HEK293 (cell line): ENCODE results near the gene PPARD.

Experiments
- IKZF3 ChIP-seq: fragments of 450-650 bp; IDR thresholded peaks from 2 replicates; pipeline ENCODE4 v1.5.0; 2018; ENCODE audit warnings: missing biosample characterization, mild to moderate bottlenecking, missing genetic modification characterization, moderate library complexity
- TCF7L2 ChIP-seq: IDR thresholded peaks from 2 replicates; pipeline ENCODE4 v1.6.1; 2011; ENCODE audit warnings: low read depth, mild to moderate bottlenecking, inconsistent platforms, low read length, moderate library complexity, borderline replicate concordance
- ZBTB21 ChIP-seq: fragments of 450-650 bp; formaldehyde crosslinking; IDR thresholded peaks from 2 replicates; pipeline ENCODE4 v1.5.1; 2017; ENCODE audit warnings: missing biosample characterization, missing genetic modification characterization
- ZBTB8A ChIP-seq: fragments of 450-650 bp; formaldehyde crosslinking; IDR thresholded peaks from 2 replicates; pipeline ENCODE4 v1.5.1; 2016; ENCODE audit warnings: missing biosample characterization, missing genetic modification characterization
- ZEB2 ChIP-seq: fragments of 450-650 bp; formaldehyde crosslinking; IDR thresholded peaks from 2 replicates; pipeline ENCODE4 v1.5.1; 2016; ENCODE audit warnings: missing biosample characterization, missing genetic modification characterization
- ZFP37 ChIP-seq: fragments of 450-650 bp; formaldehyde crosslinking; IDR thresholded peaks from 2 replicates; pipeline ENCODE4 v1.5.1; 2016; ENCODE audit warnings: missing biosample characterization, missing genetic modification characterization
- ZNF155 ChIP-seq: fragments of 450-650 bp; formaldehyde crosslinking; IDR thresholded peaks from 2 replicates; pipeline ENCODE4 v1.5.1; 2016; ENCODE audit warnings: missing biosample characterization, missing genetic modification characterization
- ZNF2 ChIP-seq: fragments of 450-650 bp; formaldehyde crosslinking; IDR thresholded peaks from 2 replicates; pipeline ENCODE4 v1.5.1; 2016; ENCODE audit warnings: missing biosample characterization, missing genetic modification characterization
- ZNF449 ChIP-seq: fragments of 450-650 bp; formaldehyde crosslinking; IDR thresholded peaks from 2 replicates; pipeline ENCODE4 v1.5.1; 2017; ENCODE audit warnings: missing biosample characterization, mild to moderate bottlenecking, missing genetic modification characterization, moderate library complexity
- ZNF768 ChIP-seq: fragments of 450-650 bp; formaldehyde crosslinking; IDR thresholded peaks from 2 replicates; pipeline ENCODE4 v1.5.1; 2018; ENCODE audit warnings: missing biosample characterization, mild to moderate bottlenecking, missing genetic modification characterization
- TF ChIP-seq, protein P1 (sequence below): fragments of 450-650 bp; formaldehyde crosslinking; IDR thresholded peaks from 2 replicates; pipeline ENCODE4 v1.5.1; 2016; ENCODE audit warnings: missing biosample characterization, missing genetic modification characterization
- TF ChIP-seq, protein P2 (sequence below): fragments of 450-650 bp; formaldehyde crosslinking; IDR thresholded peaks from 2 replicates; pipeline ENCODE4 v1.5.1; 2016; ENCODE audit warnings: missing biosample characterization, missing genetic modification characterization
- TF ChIP-seq, protein P3 (sequence below): fragments of 450-650 bp; formaldehyde crosslinking; IDR thresholded peaks from 2 replicates; pipeline ENCODE4 v1.5.1; 2016; ENCODE audit warnings: missing biosample characterization, missing genetic modification characterization
- TF ChIP-seq, protein P4 (sequence below): fragments of 450-650 bp; formaldehyde crosslinking; IDR thresholded peaks from 2 replicates; pipeline ENCODE4 v1.5.1; 2016; ENCODE audit warnings: missing biosample characterization, missing genetic modification characterization

DNA sequence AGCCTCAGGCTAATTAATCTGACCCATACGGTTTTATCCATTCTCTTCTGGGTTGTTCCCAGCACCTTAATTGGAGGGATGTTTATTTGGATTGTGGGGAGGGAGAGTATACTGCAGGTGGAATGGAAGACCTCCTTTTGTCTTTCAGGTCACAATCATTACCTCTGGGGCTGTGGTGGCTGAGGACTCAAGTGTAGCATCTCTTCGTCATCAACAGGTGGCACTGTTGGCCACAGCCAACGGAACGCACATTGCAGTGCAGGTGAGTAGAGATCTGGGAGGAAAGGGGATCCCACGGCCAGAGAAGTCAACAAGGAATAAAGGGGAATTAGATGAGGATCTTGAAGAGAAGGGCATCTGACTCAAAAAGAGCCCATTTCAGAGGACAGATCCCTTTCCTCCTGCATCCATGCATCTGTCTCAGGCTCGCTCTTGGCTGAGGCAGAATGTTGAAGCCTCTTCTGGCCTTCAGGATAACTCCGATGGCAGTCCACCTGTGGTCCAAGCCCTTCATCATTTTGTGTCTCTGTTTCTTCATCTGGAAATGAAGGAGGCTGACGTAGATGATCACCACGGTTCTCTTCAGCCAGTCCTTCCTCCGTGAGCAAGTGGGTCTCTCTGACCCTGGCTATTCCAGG is 47.9 kb upstream of the PPARD start:
- no peak for TF ChIP-seq IKZF3 (tag by site-specific recombination)
- no peak for TF ChIP-seq ZNF449 (tag by site-specific recombination)
- TF ChIP-seq, protein P1, sequence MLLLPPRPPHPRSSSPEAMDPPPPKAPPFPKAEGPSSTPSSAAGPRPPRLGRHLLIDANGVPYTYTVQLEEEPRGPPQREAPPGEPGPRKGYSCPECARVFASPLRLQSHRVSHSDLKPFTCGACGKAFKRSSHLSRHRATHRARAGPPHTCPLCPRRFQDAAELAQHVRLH (tag by site-specific recombination) = no peak
- TF ChIP-seq ZNF768 (tag by site-specific recombination) = no peak
- TF ChIP-seq, protein P2, sequence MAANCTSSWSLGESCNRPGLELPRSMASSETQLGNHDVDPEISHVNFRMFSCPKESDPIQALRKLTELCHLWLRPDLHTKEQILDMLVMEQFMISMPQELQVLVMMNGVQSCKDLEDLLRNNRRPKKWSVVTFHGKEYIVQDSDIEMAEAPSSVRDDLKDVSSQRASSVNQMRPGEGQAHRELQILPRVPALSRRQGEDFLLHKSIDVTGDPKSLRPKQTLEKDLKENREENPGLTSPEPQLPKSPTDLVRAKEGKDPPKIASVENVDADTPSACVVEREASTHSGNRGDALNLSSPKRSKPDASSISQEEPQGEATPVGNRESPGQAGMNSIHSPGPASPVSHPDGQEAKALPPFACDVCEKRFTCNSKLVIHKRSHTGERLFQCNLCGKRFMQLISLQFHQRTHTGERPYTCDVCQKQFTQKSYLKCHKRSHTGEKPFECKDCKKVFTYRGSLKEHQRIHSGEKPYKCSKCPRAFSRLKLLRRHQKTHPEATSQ = no peak
- TF ChIP-seq, protein P3, sequence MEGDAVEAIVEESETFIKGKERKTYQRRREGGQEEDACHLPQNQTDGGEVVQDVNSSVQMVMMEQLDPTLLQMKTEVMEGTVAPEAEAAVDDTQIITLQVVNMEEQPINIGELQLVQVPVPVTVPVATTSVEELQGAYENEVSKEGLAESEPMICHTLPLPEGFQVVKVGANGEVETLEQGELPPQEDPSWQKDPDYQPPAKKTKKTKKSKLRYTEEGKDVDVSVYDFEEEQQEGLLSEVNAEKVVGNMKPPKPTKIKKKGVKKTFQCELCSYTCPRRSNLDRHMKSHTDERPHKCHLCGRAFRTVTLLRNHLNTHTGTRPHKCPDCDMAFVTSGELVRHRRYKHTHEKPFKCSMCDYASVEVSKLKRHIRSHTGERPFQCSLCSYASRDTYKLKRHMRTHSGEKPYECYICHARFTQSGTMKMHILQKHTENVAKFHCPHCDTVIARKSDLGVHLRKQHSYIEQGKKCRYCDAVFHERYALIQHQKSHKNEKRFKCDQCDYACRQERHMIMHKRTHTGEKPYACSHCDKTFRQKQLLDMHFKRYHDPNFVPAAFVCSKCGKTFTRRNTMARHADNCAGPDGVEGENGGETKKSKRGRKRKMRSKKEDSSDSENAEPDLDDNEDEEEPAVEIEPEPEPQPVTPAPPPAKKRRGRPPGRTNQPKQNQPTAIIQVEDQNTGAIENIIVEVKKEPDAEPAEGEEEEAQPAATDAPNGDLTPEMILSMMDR (tag by site-specific recombination) = peak; percentile 86
- no peak for TF ChIP-seq ZBTB8A
- TF ChIP-seq, protein P4, sequence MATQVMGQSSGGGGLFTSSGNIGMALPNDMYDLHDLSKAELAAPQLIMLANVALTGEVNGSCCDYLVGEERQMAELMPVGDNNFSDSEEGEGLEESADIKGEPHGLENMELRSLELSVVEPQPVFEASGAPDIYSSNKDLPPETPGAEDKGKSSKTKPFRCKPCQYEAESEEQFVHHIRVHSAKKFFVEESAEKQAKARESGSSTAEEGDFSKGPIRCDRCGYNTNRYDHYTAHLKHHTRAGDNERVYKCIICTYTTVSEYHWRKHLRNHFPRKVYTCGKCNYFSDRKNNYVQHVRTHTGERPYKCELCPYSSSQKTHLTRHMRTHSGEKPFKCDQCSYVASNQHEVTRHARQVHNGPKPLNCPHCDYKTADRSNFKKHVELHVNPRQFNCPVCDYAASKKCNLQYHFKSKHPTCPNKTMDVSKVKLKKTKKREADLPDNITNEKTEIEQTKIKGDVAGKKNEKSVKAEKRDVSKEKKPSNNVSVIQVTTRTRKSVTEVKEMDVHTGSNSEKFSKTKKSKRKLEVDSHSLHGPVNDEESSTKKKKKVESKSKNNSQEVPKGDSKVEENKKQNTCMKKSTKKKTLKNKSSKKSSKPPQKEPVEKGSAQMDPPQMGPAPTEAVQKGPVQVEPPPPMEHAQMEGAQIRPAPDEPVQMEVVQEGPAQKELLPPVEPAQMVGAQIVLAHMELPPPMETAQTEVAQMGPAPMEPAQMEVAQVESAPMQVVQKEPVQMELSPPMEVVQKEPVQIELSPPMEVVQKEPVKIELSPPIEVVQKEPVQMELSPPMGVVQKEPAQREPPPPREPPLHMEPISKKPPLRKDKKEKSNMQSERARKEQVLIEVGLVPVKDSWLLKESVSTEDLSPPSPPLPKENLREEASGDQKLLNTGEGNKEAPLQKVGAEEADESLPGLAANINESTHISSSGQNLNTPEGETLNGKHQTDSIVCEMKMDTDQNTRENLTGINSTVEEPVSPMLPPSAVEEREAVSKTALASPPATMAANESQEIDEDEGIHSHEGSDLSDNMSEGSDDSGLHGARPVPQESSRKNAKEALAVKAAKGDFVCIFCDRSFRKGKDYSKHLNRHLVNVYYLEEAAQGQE (tag by site-specific recombination) = no peak
- TF ChIP-seq ZEB2 (tag by site-specific recombination) = no peak
- no peak for TF ChIP-seq TCF7L2
- TF ChIP-seq ZNF2 (tag by site-specific recombination) = peak; percentile 100
- no peak for TF ChIP-seq ZBTB21 (tag by site-specific recombination)
- TF ChIP-seq ZFP37 (tag by site-specific recombination) = no peak
- no peak for TF ChIP-seq ZNF155 (tag by site-specific recombination)
